Neural cell (in vitro differentiated cells): ENCODE measurements around the gene PNPLA6.

ENCODE experiments used
- CTCF ChIP-seq: fragments of 450-650 bp; IDR thresholded peaks from 2 replicates; pipeline ENCODE4 v1.5.1; 2014; ENCODE audit warnings: antibody characterized with exemption, mild to moderate bottlenecking, moderate library complexity; ENCODE audit not compliant: poor library complexity, severe bottlenecking
- EP300 ChIP-seq: fragments of 450-650 bp; conservative IDR thresholded peaks from 2 replicates; pipeline ENCODE4 v1.6.1; 2014; ENCODE audit warnings: antibody characterized with exemption, mild to moderate bottlenecking, moderate library complexity; ENCODE audit not compliant: poor library complexity, severe bottlenecking
- SMC3 ChIP-seq: fragments of 450-650 bp; conservative IDR thresholded peaks from 2 replicates; pipeline ENCODE4 v1.6.1; 2014; ENCODE audit warnings: antibody characterized with exemption, mild to moderate bottlenecking, moderate library complexity; ENCODE audit not compliant: poor library complexity
- TAF1 ChIP-seq: IDR thresholded peaks from 2 replicates; pipeline ENCODE4 v1.6.1; 2012; ENCODE audit warnings: low read depth

DNA sequence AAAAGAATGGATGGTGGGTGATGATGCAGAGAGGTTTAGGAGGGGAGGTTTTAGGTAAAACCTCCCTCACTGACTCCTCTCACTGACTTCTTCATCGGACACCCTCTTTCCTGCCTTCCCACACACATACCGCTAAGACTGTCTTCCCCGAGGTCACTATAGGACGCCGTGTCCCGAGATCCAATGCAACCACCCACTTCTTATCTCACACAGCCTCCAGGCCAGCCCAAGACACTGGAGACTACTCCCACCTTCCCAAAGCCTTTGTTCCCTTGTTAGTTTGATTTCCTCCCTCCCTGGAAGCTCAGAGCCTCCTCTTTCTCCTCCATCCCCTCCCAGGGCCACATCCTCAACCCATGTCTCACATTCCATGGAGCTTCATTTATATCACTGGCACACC, 43.7 kb downstream of the PNPLA6 start:
- TF ChIP-seq EP300 (no peak), CTCF (no peak), SMC3 (no peak), TAF1 (no peak)
